GM19240 (cell line): ENCODE measurements around the gene SPEM1.

Experiments used
- DNase-seq: peaks from one replicate; pipeline ENCODE4 v3.0.0; 2011; ENCODE audit warnings: low spot score; ENCODE audit not compliant: insufficient read length

The SPEM1 gene

DNA sequence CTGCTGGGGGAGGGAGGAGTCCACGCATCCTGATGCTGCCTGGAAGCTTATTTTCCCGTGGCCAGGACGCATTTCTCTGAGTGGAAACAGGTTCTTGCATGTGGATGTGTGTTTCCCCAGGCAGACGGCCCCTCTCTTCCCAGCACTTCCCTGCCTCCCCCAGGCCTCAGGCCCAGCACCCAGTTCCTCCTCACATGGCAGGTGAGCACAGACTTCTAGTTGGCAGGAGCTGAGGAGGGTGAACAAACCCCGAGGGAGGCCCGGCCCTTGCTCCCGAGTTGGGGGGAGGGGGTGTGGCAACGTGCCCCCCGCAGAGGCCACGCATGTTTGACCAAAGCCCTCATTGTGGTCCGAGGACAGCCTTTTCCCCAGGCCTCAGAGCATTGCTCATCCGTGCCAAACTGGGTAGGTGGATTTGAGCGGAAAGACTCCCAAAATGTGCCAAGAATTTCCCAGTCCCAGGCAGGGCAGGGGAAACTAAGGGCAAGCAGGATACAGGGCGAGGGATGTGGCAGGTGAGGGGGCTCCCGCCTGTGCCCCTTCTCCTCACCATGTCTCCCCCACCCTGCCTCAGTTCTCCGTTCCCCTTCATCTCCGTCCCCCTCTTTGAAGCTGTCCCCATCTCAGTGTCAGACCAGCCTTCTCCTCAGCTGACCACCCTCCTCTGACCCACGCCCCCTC, 1.5 kb upstream of the SPEM1 start:
- DNase-seq: no peak

DNA sequence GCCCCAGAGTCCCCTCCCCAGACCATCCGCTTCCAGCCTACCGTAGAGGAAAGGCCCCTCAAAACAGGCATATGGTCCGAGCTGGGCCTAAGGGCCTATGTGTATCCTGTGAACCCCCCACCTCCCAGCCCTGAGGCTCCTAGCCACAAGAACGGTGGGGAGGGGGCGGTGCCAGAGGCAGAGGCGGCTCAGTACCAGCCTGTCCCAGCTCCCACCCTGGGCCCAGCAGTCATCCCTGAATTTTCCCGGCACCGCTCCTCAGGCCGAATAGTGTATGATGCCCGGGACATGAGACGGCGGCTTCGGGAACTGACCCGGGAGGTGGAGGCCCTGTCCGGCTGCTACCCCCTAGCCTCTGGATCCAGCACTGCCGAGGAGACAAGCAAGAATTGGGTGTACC, 1.1 kb downstream of the SPEM1 start:
- no peak for DNase-seq

DNA sequence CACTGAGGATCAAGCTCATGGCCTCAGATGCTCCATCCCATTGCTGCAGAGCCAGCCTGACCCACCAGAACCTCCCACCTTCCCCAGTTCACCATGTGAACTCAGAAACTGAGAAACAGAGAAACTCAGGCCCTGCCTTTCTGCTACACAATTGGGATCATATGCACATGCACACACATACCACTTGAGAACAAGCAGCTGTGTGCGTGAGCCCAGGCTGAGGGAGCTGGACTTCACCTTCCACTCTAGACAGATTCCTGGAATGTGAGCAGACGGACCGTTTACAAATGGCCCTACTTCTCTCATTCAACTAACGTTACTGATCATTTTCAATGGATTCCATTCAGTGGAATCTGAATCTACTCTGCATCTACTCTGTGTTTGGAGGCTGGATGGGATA, 3.6 kb downstream of the SPEM1 start:
- DNase-seq: no peak

GRCh38 chr17:7425316-7425715, 5.2 kb downstream of the SPEM1 start, which contains the start of gene SPEM2:
SPEM2 (plus strand) TSS chr17:7425616; CDS start chr17:7425689, 73 bp downstream.
- DNase-seq: no peak

GRCh38 chr17:7425756-7426155, 5.6 kb downstream of the SPEM1 start:
- no peak for DNase-seq

DNA sequence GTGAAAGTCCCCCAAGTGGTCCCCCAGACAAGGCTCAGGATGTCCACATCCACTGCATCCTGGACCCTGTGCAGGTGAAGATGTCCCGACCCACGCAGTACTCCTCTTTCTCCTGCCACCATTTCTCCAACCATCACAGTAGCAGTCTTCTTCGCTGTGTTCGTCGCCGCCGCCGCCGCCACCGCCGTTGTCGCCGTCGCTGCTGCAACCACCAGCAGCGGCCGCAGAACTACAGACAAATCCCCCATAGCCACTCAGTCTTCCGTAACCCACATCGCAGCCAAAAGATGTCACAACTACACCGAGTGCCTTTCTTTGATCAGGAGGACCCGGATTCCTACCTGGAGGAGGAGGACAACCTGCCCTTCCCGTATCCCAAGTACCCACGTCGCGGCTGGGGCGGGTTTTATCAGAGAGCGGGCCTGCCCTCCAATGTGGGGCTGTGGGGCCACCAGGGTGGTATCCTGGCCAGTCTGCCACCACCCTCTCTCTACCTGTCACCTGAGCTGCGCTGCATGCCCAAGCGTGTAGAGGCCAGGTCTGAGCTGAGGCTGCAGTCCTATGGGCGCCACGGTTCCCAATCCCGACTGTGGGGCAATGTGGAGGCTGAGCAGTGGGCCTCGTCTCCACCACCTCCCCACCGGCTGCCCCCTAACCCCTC, 6.2 kb downstream of the SPEM1 start:
- DNase-seq: no peak

DNA sequence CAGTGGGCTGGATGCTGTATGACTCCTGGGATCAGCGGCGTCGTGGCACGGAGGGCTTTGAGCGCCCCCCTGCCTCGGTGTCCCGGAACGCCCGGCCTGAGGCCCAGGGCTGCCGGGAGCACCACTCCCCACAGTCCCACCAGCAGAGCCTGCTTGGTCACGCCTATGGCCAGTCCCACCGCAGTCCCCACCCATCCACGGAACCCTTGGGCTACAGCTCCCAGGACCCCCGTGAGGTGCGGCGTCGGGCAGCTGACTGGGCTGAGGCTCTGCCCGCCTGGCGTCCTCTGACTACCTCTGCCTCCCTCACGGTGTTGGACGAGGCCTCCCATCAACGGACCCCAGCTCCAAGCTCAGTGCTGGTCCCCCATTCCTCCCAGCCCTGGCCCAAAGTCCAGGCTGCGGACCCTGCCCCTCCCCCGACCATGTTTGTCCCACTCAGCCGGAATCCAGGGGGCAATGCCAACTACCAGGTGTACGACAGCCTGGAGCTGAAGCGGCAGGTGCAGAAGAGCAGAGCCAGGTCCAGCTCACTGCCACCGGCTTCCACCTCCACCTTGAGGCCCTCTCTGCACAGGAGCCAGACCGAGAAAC, 6.9 kb downstream of the SPEM1 start:
- no peak for DNase-seq

GRCh38 chr17:7427549-7427948, 7.4 kb downstream of the SPEM1 start:
- DNase-seq: no peak

DNA sequence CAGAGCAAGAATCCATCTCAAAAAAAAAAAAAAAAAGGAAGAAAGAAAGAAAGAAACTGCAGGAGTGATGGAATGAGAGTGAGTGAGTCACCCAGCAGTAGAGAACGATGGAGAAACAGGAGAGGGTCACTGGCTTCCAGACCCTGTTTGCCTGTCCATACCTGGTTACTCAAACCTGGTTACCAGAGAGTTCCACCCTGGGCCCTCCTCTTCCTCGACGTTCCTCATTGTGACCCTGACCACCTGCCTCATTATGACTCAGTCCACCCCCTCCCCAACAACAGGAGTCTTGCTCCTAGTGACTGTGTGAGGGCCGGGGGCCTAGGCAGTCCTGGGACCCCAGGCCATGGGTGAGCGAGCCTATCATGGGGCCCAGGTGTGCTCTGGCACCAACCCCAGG, 8.4 kb downstream of the SPEM1 start, which contains the start of gene SPEM3:
TSS of gene SPEM3 (plus strand) at position 301 of the 400 bp plus-strand sequence. CDS start at position 347, 46 bp downstream.
- DNase-seq: no peak

GRCh38 chr17:7429722-7430121, 9.6 kb downstream of the SPEM1 start:
- no peak for DNase-seq

DNA sequence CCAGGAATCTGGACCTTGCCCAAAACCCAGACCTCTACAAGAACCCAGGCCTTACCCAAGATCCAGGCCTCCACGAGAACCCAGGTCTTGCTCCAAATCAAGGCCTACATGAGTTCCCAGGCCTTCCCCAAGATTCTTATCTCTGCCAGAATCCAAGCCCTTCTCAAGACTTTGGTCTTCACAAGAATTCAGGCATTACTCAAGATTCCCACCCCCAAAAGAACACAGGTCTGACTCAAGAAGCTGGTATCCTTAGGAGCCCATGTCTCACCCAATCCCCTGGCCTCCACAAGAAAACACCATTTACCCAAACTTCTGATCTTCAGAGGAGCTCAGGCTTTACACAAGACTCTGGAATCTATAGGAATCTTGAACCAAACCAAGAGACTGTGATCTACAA, 11.1 kb downstream of the SPEM1 start:
- no peak for DNase-seq

GRCh38 chr17:7432296-7432695, 12.2 kb downstream of the SPEM1 start:
- DNase-seq: no peak

- DNase-seq: no peak
Measured at GRCh38 chr17:7435676-7436555, 15.8 kb downstream of the SPEM1 start.

GRCh38 chr17:7436556-7437368, 16.6 kb downstream of the SPEM1 start:
- DNase-seq: no peak

GRCh38 chr17:7437369-7437863, 17.3 kb downstream of the SPEM1 start:
- DNase-seq: no peak

GRCh38 chr17:7437950-7438614, 18.0 kb downstream of the SPEM1 start:
- no peak for DNase-seq

DNA sequence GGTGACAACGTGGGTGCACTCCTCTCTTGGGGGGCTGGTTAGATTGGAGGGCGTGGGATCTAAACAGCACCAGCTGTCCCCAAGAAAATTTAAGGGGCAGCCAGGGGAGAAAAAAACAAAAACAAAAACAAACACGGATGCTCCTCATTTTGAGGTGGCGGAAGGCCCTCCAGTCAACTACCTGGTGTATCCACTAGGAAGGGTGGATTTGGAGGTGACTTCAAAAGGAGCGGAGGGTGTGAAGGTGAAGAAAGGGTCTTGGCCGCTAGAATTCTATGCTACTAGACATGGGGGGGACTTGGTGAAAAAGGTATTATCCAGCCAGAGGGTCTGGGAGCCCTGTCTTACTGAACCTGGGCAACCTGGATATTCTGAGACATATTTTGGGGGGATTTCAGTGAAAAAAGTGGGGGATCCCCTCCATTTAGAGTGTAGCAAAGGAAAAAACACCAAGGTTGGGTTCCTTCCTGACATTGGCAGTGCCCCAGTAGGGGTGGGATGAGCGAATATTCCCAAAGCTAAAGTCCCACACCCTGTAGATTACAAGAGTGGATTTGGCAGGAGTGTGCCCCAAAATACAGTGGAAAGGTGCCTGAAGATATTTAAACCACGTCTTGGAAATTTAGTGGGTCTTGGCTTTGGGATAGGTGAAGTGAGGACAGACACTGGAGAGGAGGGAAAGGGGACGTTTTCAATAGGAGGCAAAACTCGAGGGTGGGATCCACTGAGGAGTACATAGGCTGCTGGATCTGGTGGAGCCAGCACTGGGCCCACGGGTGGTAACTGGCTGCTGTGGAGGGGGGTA, 18.7 kb downstream of the SPEM1 start:
- DNase-seq: no peak

DNA sequence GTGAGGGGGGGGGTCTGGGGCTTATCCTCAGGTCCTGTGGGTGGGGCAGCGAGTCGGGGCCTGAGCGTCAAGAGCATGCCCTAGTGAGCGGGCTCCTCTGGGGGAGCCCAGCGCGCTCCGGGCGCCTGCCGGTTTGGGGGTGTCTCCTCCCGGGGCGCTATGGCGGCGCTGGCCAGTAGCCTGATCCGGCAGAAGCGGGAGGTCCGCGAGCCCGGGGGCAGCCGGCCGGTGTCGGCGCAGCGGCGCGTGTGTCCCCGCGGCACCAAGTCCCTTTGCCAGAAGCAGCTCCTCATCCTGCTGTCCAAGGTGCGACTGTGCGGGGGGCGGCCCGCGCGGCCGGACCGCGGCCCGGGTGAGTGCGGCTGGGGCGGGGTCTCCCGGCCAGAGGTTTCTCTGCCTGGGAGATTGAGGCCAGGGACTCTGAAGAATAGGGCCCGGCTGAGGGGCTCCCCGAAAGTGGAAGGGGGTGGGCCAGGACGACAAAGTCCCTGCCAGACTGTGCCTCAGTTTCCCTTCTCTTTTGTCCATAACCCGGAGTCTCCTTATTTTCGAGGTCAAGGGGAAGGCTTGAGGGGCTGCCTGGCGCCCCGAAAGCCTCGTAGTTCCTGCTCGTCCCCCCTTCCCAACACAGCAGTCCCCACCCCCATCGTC, 19.5 kb downstream of the SPEM1 start, which contains the start of gene FGF11:
TSS of gene FGF11 (plus strand) at position 51 of the 651 bp plus-strand sequence. CDS start at position 160, 109 bp downstream.
- DNase-seq: no peak
